ENCODE data around the gene ALDOA.

DNA sequence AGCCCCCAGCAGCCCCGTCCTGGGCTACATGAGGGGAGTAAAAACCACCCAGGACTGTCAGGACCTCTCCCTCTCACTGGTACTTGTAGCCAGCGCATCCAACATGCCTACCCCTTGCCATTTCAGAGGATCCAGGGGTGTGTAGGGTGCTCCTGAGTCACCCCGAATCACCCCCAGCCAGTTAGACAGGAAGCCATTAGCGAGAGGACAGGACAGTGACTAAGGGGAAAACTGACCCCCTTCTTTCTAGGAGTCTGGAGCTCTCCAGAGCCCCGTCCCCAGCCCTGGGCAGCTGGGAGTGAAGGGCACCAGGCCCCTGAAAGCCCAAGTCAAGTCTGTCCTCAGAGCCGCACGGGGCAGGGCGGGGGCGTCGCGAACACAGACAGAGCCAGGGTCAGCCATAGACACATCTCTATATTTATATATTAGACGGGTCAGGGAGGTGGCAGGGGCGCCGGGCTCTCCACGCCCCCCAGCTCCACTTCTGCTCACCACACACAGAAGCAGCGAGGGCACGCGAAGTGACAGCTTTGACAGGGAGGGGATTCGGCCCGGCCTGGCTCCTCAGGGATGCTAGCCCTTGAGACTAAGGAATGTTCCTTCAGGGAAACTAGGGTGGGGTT lies 48.3 kb downstream of the ALDOA start:
- TF ChIP-seq, protein P1, sequence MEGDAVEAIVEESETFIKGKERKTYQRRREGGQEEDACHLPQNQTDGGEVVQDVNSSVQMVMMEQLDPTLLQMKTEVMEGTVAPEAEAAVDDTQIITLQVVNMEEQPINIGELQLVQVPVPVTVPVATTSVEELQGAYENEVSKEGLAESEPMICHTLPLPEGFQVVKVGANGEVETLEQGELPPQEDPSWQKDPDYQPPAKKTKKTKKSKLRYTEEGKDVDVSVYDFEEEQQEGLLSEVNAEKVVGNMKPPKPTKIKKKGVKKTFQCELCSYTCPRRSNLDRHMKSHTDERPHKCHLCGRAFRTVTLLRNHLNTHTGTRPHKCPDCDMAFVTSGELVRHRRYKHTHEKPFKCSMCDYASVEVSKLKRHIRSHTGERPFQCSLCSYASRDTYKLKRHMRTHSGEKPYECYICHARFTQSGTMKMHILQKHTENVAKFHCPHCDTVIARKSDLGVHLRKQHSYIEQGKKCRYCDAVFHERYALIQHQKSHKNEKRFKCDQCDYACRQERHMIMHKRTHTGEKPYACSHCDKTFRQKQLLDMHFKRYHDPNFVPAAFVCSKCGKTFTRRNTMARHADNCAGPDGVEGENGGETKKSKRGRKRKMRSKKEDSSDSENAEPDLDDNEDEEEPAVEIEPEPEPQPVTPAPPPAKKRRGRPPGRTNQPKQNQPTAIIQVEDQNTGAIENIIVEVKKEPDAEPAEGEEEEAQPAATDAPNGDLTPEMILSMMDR (IDR thresholded peaks at IDR 0.05): no peak
- no peak for TF ChIP-seq POLR2A (IDR thresholded peaks at IDR 0.05)
- no peak for TF ChIP-seq POLR2AphosphoS5 (IDR thresholded peaks at IDR 0.05)
